HG02870 (cell line): ENCODE measurements around the gene CDH26.

Source experiments
- ATAC-seq: cut with Tn5 transposase; IDR thresholded peaks from one replicate; pipeline ENCODE4 v1.9.1; 2021; ENCODE audit warnings: mild to moderate bottlenecking, moderate library complexity; ENCODE audit not compliant: unreplicated experiment

The CDH26 gene

DNA sequence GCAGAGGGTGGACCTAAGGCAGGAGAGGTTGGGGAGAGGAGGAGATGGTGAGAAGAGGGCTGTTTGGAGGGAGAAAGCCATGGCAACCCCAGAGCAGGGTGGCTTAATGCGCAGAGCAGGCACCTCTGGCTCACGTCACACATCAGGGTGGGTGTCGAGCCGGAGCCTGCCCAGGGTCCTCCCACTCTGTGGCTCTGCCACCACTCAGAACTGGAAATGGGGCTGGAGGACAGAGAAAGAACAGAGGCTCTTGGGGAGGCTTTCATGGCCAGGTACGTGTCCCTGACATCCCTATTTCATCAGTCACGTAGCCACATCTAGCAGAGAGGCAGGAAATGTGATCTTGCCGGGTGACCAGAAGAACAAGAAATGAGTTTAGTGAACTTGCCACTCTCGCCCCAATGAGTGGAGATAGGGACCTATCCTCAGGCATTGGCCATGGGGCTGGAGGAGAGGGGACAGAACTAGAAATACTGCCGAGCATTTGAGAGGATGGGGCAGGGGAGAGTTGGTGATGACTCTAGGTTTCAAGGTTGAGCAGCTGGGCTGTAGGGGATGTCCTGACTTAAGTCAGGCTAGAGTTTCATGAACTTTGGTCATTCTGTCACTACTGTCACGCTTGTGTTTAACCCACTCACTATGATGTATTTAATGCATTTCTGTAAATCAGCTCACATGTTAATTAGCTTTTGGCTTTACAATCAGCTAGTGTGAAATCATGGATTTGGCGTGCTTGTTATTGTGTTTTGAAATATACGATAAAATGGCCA lies 52.7 kb downstream of the CDH26 start:
- no peak for ATAC-seq

DNA sequence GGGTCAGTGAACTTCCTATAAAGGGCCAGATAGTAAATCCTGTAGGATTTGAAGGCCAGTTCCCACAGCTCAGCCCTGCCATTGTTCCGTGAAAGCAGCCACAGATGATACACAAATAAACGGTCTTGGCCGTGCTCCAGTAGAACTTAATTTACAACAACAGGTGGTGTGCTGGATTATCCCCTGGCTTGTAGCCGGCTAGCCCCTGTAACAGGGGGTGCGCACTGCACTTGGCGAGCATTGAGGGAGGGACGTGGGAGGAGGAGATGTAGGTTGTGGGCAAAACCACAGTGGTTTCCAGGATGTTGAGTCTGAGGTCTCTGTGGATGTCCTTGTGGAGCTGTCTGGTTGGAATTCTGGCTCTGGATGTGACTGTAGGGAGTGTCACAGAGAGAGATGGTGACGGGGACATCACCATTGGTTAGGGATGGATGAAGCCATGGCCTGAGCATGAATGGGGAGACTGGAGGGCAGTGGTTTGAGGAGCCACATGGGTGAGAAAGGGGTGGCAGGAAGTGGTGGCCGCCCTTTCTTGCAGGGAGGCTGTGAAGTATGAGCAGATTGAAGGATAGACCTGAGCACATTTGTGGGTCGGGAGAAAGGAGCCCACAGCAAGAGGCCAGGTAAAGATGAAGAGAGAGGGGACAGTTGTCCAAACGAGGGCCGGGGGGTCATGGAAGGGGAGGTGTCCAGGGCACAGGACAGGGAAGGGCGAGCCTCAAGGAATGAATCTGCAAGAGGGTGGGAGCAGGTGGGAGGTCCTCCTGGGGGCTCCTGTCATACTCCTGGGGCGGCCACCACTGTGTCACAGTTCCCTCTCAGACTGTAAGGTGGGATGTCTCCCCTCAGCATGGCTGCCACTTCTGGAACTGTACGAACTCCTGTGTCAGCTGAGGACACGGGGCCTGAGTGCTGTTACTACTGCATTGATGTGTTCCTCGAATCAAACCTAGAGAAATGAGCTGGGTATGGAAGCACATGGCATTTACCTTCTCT lies 53.6 kb downstream of the CDH26 start:
- no peak for ATAC-seq

DNA sequence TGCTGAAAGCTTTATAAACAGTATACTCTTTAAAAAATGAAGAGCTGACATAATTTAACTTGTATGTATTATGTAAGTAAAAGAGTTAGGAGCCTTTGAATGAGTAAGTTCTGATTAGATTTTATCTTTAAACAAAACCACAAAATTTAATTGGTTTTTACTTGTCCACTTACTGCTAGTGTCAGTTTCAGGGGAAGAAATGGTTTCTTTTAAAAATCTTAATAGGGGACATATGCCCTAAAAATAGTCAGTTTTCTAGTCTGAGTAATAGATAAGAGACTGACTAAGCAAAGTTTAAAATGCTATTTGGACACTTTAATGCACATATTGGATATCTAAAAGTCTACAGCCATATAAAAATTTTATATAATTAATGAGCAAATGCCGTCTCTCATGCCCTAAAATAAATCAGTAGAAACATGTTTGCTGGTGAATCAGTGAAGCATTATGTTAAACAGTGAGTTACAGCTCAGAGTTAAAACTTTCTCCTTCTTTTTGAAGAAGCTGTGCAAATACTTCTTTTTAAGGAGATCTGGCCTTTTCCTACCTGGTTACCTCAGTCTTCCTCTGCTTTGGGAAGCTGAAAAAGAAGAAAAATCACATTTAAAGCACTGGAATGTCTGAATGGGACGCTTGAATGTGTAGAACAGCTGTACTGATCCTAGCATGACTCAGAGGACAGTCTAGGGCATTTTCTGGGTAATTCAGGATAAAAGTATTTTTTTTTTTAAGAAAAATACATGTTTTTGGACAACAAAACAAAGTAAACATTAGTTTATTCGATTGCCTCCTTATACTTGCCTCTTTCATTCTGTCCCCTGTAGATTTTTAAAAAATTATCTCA lies 55.3 kb downstream of the CDH26 start:
- ATAC-seq, result no peak

DNA sequence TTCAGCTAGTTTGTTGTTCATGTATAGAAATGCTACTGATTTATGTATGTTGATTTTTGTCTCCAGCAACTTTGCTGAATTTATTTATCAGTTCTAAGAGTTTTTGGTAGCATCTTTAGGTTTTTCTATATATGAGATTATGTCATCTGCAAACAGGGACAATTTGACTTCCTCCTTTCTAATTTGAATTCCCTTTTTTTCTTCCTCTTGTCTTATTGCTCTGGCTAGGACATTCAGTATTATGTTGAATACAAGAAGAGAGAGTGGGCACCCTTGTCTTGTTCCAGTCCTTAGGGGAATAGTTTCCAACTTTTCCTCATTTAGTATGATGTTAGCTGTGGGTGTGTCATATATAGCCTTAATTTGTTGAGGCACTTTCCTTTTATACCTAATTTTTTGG lies 58.2 kb downstream of the CDH26 start:
- no peak for ATAC-seq

DNA sequence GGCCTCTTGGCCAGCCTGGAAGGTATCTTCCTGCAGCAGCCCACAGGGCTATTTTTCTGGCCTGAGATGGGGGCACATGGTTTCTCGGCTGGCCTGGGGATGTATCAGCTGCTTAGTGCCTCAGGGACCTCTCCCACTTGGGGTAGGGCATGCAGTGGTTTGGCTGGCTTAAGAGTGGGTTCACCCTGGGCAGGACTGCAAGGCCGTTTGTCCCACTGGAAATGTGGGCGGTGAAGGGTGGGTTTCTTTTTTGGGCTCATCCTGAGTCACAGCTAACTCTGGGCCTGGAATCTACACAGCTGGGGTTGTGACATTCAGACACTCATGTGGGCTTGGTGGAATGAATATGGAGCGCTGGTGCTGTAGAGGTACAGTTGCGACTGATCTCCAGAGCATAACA lies 62.0 kb downstream of the CDH26 start:
- ATAC-seq, result no peak

DNA sequence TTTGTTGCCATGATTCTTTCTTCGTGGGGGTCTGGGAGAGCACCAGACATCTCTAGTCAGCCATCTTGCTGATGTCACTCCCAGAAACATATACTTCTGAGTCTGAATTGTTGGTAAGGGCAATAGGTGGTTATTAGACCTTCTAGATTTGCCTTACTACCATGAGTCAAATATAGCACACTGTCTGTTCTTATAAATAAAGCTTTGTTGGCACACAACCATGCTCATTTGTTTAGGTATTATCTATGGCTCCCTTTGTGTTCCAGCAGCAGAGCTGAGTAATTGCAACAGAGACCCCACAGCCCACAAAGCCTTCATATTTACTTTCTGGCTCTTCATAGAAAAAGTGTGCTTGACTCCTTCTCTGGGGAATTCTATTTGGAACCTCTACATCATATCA lies 62.9 kb downstream of the CDH26 start:
- no peak for ATAC-seq

DNA sequence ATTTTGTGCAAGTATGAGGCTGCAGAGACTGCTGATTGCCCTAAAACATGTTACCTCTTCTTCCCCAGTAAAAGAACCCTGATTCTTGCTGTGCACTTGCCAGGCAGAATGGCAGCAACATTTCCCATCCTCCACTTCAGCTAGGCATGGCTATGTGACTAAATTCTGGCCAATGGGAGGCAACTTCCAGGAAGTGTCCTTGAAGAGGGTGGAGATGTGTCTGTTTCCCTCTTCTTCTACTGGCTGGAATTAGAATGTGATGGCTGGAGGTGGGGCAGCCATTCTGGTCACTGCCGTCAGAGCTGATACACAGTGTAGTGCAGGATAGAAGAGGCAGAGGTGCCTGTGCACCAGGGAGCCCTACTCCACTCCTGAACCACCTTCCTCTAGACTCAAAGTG lies 64.6 kb downstream of the CDH26 start:
- no peak for ATAC-seq

DNA sequence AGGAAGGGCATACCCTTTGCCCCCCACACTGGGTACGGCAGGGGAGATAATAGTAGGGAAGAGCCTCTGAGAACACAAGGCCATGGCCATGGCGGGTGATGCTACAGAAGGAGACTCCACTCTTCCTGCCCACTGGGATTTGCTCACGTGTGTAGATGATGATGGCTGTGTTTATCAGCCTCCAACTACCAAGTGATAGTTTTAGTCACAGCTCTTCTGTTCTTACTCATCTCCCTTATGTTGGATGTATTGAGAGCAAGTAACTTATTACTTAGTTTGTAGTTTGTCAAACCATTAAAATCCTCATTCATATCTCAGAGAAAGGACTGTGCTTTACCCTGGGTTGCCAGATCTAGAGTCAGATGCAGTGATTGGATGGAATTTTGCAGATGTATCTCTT lies 66.0 kb downstream of the CDH26 start:
- ATAC-seq, result no peak

DNA sequence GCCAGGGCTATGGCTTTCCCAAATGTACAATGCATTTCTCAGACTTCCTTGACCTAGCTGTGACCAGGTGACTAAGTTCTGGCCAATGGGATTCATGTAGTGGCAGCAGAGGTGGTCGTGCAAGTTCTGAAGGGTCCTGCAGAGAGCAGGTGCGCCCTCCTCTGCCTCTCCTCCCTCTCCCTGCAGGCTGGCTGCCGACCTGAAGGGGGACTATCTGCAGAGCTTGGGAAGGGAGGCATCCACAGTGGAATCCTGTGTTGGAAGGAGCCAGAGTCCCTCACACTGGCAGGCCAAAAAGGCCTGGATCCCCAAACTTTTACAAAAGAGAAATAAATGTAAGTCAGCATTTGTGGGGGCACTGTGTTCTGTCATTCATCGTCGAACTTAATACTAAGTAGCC lies 66.6 kb downstream of the CDH26 start:
- ATAC-seq, result no peak

DNA sequence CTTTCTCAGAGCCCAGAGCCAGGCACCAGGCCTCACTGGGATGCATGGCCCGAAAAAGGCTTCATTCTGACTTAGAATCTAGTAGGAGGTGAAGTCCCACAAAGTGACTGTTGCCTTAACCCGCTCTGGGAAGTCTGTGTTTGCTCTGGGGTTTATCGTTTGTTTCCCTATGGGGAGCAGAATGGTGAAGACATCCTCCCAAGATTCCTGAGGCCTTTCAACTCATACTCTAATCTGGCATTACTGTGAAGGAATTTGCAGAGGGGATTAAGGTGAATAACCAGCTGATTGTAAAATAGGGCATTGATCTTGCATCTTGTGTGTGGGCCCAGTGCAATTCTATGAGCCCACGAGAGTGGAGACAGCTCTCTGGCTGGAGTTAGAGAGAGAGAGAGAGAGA lies 67.8 kb downstream of the CDH26 start:
- no peak for ATAC-seq

DNA sequence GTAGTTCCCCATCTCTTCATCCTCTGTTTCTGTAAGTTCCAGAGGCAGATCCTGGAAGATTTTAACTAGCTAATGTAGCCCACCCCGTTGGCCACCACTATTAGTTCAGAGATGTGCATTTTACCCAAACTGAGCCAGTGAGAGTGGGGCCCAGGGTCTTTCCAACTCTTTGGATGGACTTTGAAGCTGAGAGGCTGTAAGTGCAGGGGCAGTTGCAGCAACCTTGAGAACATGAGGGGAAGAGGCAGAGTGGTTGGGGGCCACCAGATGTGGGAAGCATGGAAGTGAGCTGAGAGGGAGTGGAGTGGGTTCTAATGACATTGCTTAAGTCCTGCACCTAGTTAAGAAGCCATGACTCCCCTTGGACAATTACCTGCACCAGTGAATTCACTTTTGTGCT lies 72.2 kb downstream of the CDH26 start:
- ATAC-seq, result no peak

DNA sequence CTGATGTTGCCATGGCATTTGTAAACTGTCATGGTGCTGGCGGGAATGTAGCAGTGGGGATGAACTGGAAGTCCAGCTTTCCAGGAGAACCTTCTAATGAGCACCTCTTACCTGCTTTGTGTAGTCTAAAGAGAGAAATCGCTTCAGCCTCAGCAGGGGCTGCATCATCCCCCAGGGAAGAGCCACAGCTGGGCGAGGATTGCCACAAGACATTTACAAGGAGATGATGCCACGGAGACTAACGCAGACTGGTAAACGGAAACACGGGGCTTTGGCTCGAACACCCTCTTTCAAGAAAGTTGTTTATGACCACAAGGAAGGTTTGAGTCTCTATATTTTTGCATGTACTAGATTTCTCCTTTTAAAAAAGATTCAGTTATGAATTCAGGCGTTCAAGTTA lies 72.9 kb downstream of the CDH26 start:
- no peak for ATAC-seq

DNA sequence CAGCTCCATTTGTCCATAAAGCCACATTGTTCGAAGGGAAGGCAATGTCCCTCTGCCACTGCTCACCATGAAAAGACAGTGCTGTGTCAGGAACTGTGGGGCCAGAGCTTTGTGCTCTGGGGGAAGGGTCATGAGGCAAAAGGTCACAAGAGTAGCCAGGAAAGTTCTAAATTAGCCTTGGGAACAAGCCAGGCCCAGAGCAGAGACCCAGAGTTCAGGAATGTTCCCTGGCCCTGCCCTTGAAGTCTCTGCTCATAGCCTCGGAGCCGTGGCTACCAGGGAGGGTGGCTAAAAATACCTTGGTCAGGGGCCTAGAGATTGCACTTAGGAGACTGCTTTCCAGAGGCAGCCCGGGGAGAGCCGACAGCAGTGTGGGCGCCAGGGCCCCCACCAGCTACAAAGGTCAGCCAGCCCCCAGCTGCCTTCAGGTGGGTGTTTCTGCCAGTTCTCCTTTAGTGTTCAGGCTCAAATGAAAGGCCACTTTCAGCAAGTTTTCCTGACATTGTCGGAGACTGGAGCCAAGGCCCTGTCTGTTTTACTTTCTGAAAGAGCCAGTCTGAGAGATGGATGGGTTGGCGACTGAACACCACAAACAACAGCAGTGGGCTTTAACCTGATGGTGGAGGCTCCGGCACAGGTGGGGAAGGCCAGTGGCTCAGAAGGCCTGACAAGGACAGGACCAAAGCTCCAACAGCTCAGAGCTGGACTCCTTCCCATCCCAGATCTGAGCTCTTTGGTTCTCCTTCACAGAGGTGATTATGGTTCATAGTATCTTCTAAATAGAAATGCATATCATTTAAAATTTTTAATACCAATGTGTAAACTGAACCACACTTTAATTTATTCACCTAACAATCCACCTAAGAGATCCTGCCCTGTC lies 76.2 kb downstream of the CDH26 start:
- no peak for ATAC-seq

DNA sequence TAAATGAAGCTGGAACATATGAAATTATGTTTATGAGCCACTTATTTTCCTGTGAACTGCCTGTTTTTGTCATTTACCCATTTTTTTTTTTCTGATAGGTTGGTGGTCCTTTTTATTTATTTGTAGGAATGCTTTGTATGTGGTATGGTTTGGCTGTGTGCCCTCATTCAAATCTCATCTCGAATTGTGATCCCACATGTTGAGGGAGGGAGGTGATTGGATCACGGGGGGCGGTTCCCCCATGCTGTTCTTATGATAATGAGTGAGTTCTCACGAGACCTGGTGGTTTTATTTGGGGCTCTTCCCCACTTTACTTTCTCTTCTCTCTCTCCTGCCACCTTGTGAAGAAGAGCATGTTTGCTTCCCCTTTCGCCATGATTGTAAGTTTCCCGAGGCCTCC lies 77.3 kb downstream of the CDH26 start:
- ATAC-seq, result no peak

DNA sequence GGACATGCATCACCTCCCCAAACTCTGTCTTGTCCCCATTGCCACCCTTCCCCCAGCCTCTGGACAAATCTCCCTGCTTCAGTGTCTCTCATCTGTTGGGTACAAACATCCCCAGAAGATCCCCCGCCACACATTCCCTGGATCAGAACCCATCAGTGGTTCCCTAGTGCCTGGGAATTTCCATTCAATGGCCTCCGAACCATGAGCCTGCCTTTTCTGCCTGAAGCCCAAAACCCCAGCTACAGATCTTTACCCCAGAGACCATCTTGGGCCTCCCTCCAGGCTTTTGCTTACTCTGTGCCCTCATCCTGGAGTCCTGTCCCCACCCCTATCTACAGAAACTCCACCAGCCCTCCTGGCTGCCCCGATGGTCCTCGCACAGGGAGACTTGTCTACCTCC lies 78.1 kb downstream of the CDH26 start:
- ATAC-seq, result no peak

DNA sequence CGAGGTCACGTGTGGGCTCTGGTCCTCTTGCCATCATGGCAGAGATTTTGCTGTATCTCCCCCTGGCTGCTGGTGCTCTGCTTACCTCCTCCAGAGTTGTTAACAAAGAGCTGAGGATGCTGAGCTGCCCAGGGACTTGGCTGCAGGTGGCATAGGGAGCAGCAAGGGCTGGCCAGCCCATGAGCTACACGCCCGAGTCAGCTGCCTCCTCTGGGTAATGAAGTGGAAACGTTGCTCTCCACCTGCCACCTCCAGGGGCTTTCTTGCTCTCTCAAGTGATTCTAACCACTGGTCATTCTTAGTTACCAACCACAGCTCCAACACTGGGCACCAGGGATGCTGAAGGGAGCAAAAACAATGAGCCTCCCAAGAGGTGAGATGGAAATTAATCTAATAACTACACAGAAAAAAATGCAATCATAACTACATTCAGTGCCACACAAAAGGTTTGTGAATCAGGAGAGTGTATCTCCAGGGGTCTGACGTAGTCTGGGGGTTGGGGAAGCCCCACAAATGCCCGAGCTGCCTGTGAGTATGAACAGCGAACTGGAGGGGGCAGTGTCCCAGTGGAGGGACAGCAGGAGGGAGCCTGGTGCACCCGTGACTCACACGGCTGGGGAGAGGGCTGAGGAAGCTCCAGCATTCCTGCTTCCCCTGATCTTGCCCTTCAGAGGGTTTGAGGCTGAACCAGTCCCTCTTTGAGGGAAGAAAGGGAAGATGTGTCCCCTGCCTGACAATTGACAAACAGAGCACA lies 78.7 kb downstream of the CDH26 start:
- no peak for ATAC-seq

DNA sequence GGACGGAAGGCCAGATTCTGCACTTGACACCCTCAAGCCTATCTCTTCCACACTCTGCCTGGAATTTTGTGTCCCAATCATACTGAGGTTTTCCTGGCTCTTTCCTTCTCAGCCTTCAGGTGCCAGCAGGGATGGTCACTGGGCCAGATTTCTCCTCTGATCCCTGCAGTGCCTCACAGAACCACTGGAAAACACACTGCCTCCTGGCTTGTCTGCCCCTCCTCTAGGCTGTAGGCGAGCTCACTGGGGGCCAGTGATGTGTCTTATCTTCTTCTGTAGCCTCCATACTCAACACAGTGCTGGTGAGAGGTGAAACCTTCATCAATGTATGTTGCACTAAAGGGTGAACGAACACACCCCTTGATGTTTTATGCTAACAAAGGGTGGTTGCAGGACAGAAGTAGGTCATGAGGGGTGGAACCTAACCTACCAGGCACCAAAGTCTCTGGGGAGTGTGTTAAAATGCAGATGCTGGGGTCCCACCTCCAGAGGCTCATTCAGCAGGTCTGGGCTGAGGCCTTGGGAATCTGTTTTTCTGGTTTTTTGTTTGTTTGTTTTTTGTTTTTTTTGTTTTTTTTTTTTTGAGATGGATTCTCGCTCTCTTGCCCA lies 80.3 kb downstream of the CDH26 start:
- no peak for ATAC-seq

DNA sequence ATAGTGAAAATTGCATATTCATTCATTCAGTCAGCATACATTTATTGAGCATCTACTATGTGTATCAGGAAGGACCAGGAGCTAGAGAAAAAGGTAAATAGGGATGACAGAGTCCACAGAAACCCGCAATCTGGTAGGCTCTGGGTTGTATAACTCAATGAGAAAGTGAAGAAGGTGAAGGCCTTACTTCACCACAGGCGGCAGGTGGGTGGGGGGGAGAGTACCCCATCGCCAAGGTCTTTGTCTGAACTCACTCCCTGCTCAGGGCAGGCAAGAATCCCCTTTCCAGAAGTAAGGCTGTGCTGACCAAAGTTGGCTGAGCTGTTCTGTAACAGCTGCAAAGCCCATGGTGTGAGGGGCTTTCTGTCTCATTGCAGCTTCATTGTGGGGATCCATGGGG lies 81.3 kb downstream of the CDH26 start:
- no peak for ATAC-seq
